IMR-90 (cell line): ENCODE results near the gene TMBIM6. TPM values are rescaled to one million over a fixed set of nuclear protein-coding genes. Genes with fewer than 3 reads are reported as not detected.

ENCODE experiments used
- ATAC-seq: fragments of 200-7000 bp; cut with Tn5 transposase; 2 replicates; pipeline ENCODE4 v1.9.1; 2020; ENCODE audit warnings: low read depth, mild to moderate bottlenecking, moderate library complexity
- BruUV-seq: library from RNA; stranded (reverse); fragments of 400-500 nt; replicated peaks from 2 replicates; lab custom pipeline; 2021; lab: Mats Ljungman, UMichigan
- CTCF ChIA-PET: fragments of 300-600 bp; formaldehyde crosslinking; extraction: SDS; loops from one replicate; lab custom pipeline; 2021; ENCODE audit warnings: antibody characterized with exemption; lab: Yijun Ruan, JAX
- POLR2A ChIA-PET: fragments of 300-600 bp; sonication (Branson Sonifier 250); formaldehyde crosslinking; loops from one replicate; lab custom pipeline; 2022; ENCODE audit warnings: antibody characterized with exemption; ENCODE audit not compliant: unreplicated experiment; lab: Charles Lee
- DNase-seq: peaks from one replicate; pipeline ENCODE4 v3.0.0; 2013
- H2AFZ ChIP-seq: replicated peaks from 2 replicates; pipeline ENCODE3; 2013; ENCODE audit warnings: low read length, mild to moderate bottlenecking; ENCODE audit not compliant: poor library complexity
- H2AK5ac ChIP-seq: 2 replicates; pipeline ENCODE4 v1.6.1; 2013; ENCODE audit warnings: low read depth, low read length, inconsistent platforms
- H2AK9ac ChIP-seq: replicated peaks from 2 replicates; pipeline ENCODE3; 2013; ENCODE audit warnings: mild to moderate bottlenecking, low read depth, low read length, moderate library complexity; ENCODE audit not compliant: poor library complexity
- H2BK120ac ChIP-seq: 2 replicates; pipeline ENCODE4 v1.6.1; 2013; ENCODE audit warnings: low read depth, low read length, inconsistent platforms
- H2BK15ac ChIP-seq: 3 replicates; pipeline ENCODE4 v1.6.1; 2013; ENCODE audit warnings: low read depth, low read length, inconsistent platforms
- H2BK20ac ChIP-seq: 2 replicates; pipeline ENCODE4 v1.6.1; 2013; ENCODE audit warnings: low read depth, mild to moderate bottlenecking, inconsistent platforms, low read length, moderate library complexity
- H2BK5ac ChIP-seq: 2 replicates; pipeline ENCODE4 v1.6.1; 2013; ENCODE audit warnings: mild to moderate bottlenecking, low read depth, low read length, inconsistent platforms; ENCODE audit not compliant: poor library complexity, severe bottlenecking
- H3K14ac ChIP-seq: replicated peaks from 2 replicates; pipeline ENCODE4 v1.6.1; 2013; ENCODE audit warnings: low read depth, low read length, inconsistent platforms
- H3K18ac ChIP-seq: 2 replicates; pipeline ENCODE4 v1.6.1; 2013; ENCODE audit warnings: low read depth, low read length, control low read depth
- H3K23ac ChIP-seq: 2 replicates; pipeline ENCODE4 v1.6.1; 2013; ENCODE audit warnings: low read depth, low read length, inconsistent platforms
- H3K27ac ChIP-seq: 2 replicates; pipeline ENCODE4 v1.5.1; 2013; ENCODE audit warnings: mild to moderate bottlenecking, control low read depth, low read length; ENCODE audit not compliant: insufficient read depth
- H3K27me3 ChIP-seq: 2 replicates; pipeline ENCODE4 v1.6.1; 2013; ENCODE audit warnings: low read length; ENCODE audit not compliant: control insufficient read depth, insufficient read depth
- H3K36me3 ChIP-seq: 2 replicates; pipeline ENCODE4 v1.6.1; 2013; ENCODE audit warnings: low read length, mixed read lengths; ENCODE audit not compliant: control insufficient read depth, insufficient read depth
- H3K4ac ChIP-seq: 2 replicates; pipeline ENCODE4 v1.6.1; 2013; ENCODE audit warnings: low read depth, low read length, inconsistent platforms
- H3K4me1 ChIP-seq: 2 replicates; pipeline ENCODE4 v1.6.1; 2013; ENCODE audit warnings: low read length, mixed read lengths; ENCODE audit not compliant: control insufficient read depth, insufficient read depth
- H3K4me2 ChIP-seq: 2 replicates; pipeline ENCODE4 v1.6.1; 2013; ENCODE audit warnings: low read depth, mild to moderate bottlenecking, control low read depth, low read length, moderate library complexity
- H3K4me3 ChIP-seq: 2 replicates; pipeline ENCODE4 v1.5.1; 2013; ENCODE audit warnings: low read depth, mild to moderate bottlenecking, control low read depth, low read length, moderate library complexity; ENCODE audit not compliant: insufficient read depth
- H3K56ac ChIP-seq: 2 replicates; pipeline ENCODE4 v1.6.1; 2013; ENCODE audit warnings: low read length, inconsistent platforms; ENCODE audit not compliant: insufficient read depth; ENCODE audit errors: extremely low read depth
- H3K79me1 ChIP-seq, 2 experiments: 2 replicates each; pipeline ENCODE4 v1.6.1; 2013; ENCODE audit warnings: low read length in 2 of 2, inconsistent platforms in 1 of 2, low read depth in 1 of 2
- H3K9ac ChIP-seq: 2 replicates; pipeline ENCODE4 v1.6.1; 2013; ENCODE audit warnings: low read depth, low read length, control low read depth
- H3K9me1 ChIP-seq: 2 replicates; pipeline ENCODE4 v1.6.1; 2013; ENCODE audit warnings: low read length, inconsistent platforms; ENCODE audit not compliant: insufficient read depth
- H3K9me3 ChIP-seq: 2 replicates; pipeline ENCODE4 v1.6.1; 2013; ENCODE audit warnings: low read length; ENCODE audit not compliant: control insufficient read depth, insufficient read depth
- H4K20me1 ChIP-seq: 2 replicates; pipeline ENCODE4 v1.6.1; 2013; ENCODE audit warnings: low read length, inconsistent platforms; ENCODE audit not compliant: insufficient read depth
- H4K5ac ChIP-seq: 2 replicates; pipeline ENCODE4 v1.6.1; 2013; ENCODE audit warnings: mild to moderate bottlenecking, low read depth, low read length, control low read depth
- H4K8ac ChIP-seq, 2 experiments: 2 replicates each; pipeline ENCODE4 v1.6.1; 2013; ENCODE audit warnings: low read depth in 2 of 2, low read length in 2 of 2, control low read depth in 1 of 2, inconsistent platforms in 1 of 2
- H4K91ac ChIP-seq: 2 replicates; pipeline ENCODE4 v1.6.1; 2013; ENCODE audit warnings: low read depth, low read length, inconsistent platforms; ENCODE audit not compliant: insufficient read depth
- BHLHE40 ChIP-seq: fragments of 150-350 bp; IDR thresholded peaks from 2 replicates; pipeline ENCODE4 v1.6.1; 2016; ENCODE audit warnings: mild to moderate bottlenecking, low read depth, low read length
- CHD1 ChIP-seq: IDR thresholded peaks from 2 replicates; pipeline ENCODE4 v1.6.1; 2012; ENCODE audit warnings: low read depth, low read length, improper control_type of control experiment
- FOS ChIP-seq: fragments of 150-350 bp; IDR thresholded peaks from 2 replicates; pipeline ENCODE4 v1.6.1; 2016; ENCODE audit warnings: low read depth, low read length
- RAD21 ChIP-seq: IDR thresholded peaks from 2 replicates; pipeline ENCODE4 v1.6.1; 2012; ENCODE audit warnings: low read length, improper control_type of control experiment
- RFX5 ChIP-seq: IDR thresholded peaks from 2 replicates; pipeline ENCODE4 v1.8.0; 2012; ENCODE audit warnings: low read depth, mild to moderate bottlenecking, low read length, moderate library complexity
- USF2 ChIP-seq: fragments of 150-350 bp; IDR thresholded peaks from 2 replicates; pipeline ENCODE4 v1.6.1; 2017; ENCODE audit warnings: mild to moderate bottlenecking, antibody characterized with exemption, low read length, low read depth
- WGBS, 2 experiments: methylation state at CpG; one replicate each; pipeline versions ENCODE4 v1.1.5 to v1.1.7; 2013; ENCODE audit warnings: missing lambda C conversion rate in 2 of 2; ENCODE audit not compliant: insufficient read length in 1 of 2; ENCODE audit errors: extremely low coverage in 2 of 2; 5-methylcytosine and 5-hydroxymethylcytosine counted together
- dilution Hi-C: fragments of 300-500 bp; cut with HindIII; formaldehyde crosslinking; loops from one replicate; pipeline ENCODE4 v1.14.3; 2018; ENCODE audit warnings: low sequenced_read_pairs; ENCODE audit not compliant: unreplicated experiment
- in situ Hi-C: fragments of 300-500 bp; cut with MboI; formaldehyde crosslinking; loops from 3 replicates; pipeline ENCODE4 v1.14.3; 2019; ENCODE audit warnings: low sequenced_read_pairs, inconsistent platforms, mixed read lengths
- intact Hi-C: fragments of 100-400 bp; cut with micrococcal nuclease; formaldehyde crosslinking; loops from 2 replicates; pipeline ENCODE4 v1.10.0; 2022
- polyA plus RNA-seq, 3 experiments: library from polyadenylated mRNA; depleted of rRNA; stranded (reverse); fragments of >200 nt; gene quantifications; 2 replicates each; pipeline ENCODE4 v1.2.3, GENCODE V29; 2012; ENCODE audit warnings: low replicate concordance in 1 of 3
- total RNA-seq: library from RNA; depleted of rRNA; stranded (reverse); fragments of >200 nt; gene quantifications from 2 replicates; pipeline ENCODE4 v1.2.3, GENCODE V29; 2012

Gene TMBIM6
- total and polyA plus RNA-seq, 2 of the 4 experiments (the other 2 are of a cell fraction) = 255 to 285 TPM

GRCh38 chr12:49806321-49806813 lies 65.0 kb downstream of the TMBIM6 start:
- no CpG with 5 or more reads among the region's 7 CpGs for WGBS, 2 experiments
- Histone ChIP-seq H2AK9ac (no peak overlapping the region), H3K79me1 (peaks cover 16 to 68% of the 10 kb centered on the region in 2 experiments), H2BK5ac (no peak overlapping the region), H3K27ac (no peak overlapping the region), H3K4me1 (peaks cover 18% of the 10 kb centered on the region), H3K4me2 (no peak overlapping the region), H3K56ac (no peak overlapping the region), H4K20me1 (peaks cover 64% of the 10 kb centered on the region), H3K18ac (no peak overlapping the region), H3K36me3 (peaks cover 52% of the 10 kb centered on the region), H2BK15ac (no peak overlapping the region), H3K14ac (no peak overlapping the region), H3K27me3 (no peaks in the 10 kb centered on the region), H2AFZ (no peak overlapping the region), H4K5ac (no peak overlapping the region), H4K8ac (no peak overlapping the region), H2BK120ac (no peak overlapping the region), H3K23ac (no peak overlapping the region), H3K4ac (no peak overlapping the region), H2BK20ac (no peak overlapping the region), H3K9me3 (no peaks in the 10 kb centered on the region), H3K9ac (no peak overlapping the region), H2AK5ac (no peak overlapping the region), H3K4me3 (no peak overlapping the region), H4K91ac (no peak overlapping the region), H3K9me1 (peaks cover 10% of the 10 kb centered on the region)
- in situ Hi-C loops (no loop called here), intact Hi-C loops (no loop called here), dilution Hi-C loops (no loop called here)
- ChIA-PET POLR2A (no interaction called here), CTCF (no interaction called here)
- DNase-seq (no peak), ATAC-seq (no peak)
- BruUV-seq = no TSS peak
- no peak for TF ChIP-seq FOS
- TF ChIP-seq USF2 = no peak
- no peak for TF ChIP-seq BHLHE40
- TF ChIP-seq RAD21 = no peak
- no peak for TF ChIP-seq CHD1
- TF ChIP-seq RFX5 = no peak
